ENCODE results near the gene PCYT1B. TPM values are rescaled to one million over a fixed set of nuclear protein-coding genes. Genes with fewer than 3 reads are reported as not detected.

PCYT1B gene
- total and polyA plus RNA-seq, 9 of the 15 experiments (the other 6 are each of a cell fraction or from before 2014, with no cell fraction given) = 0.04 to 0.34 (median 0.07) TPM; not detected in 1

DNA sequence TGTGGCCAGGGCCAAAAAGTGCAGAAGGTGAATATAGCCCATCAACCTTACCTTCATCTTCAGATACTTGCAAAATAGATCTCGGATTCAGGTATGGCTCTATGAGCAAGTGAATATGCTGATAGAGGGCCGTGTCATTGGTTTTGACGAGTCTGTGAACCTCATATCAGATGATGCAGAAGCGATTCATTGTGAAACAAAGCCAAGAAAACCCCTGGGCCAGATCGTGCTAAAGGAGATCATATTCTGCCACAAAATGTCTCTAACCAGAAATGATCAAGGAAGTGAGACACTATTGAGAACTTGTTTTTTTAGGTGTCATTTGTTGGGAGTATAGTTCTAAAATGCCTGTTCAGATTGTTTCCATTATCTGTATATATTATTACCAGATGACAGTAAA lies 133.7 kb downstream of the PCYT1B start:
- Histone ChIP-seq H3K79me2 (ENCODE audit: control insufficient read depth, insufficient read depth, low read length) (no peaks in the 10 kb centered on the region), H2AFZ (ENCODE audit: low read depth, low read length) (no peak overlapping the region), H3K9ac (ENCODE audit: insufficient read depth in 1 of 2, low read depth in 2 of 2, low read length in 2 of 2) (no peak overlapping the region), H3K4me2 (ENCODE audit: insufficient read depth, low read length) (no peak overlapping the region), H3K9me1 (ENCODE audit: control insufficient read depth, insufficient read depth, low read length) (no peaks in the 10 kb centered on the region), H4K20me1 (replicated peaks; ENCODE audit: control insufficient read depth, insufficient read depth, low read length) (no peaks in the 10 kb centered on the region), H3K4me3 (no peak overlapping the region), H3K27ac (ENCODE audit: extremely low read depth, low read depth, low read length) (no peak overlapping the region), H3K4me1 (replicated peaks in 1 of 2; ENCODE audit: control insufficient read depth in 2 of 2, insufficient read depth in 2 of 2, low read length in 2 of 2) (no peaks in the 10 kb centered on the region), H3K27me3 (ENCODE audit: control insufficient read depth in 2 of 2, insufficient read depth in 2 of 2, low read length in 2 of 2) (no peaks in the 10 kb centered on the region; a peak in 1 of 5 replicates), H3K9me3 (replicated peaks; ENCODE audit: control insufficient read depth, insufficient read depth, low read depth, low read length) (no peaks in the 10 kb centered on the region), H3K36me3 (ENCODE audit: control insufficient read depth, insufficient read depth, low read length) (no peaks in the 10 kb centered on the region)
- in situ Hi-C loops (cut with MboI) (no loop called here), intact Hi-C loops (cut with micrococcal nuclease) (loop anchor here (10.0 kb wide), 1 partner anchor 631 kb away; no protein-coding TSS in a partner anchor)
- POLR2A ChIA-PET = no interaction called here
- 4% methylated on average over 5 of the region's 5 CpGs for WGBS (ENCODE audit: insufficient coverage, low coverage, missing lambda C conversion rate)
- FAIRE-seq (no peak), ATAC-seq (no peak), DNase-seq (ENCODE audit: extremely low read depth in 1 of 4, low spot score in 3 of 4) (no peak)
- TF ChIP-seq MAZ (CRISPR knock-in tag; conservative IDR thresholded peaks at IDR 0.05 in 1 of 2, IDR thresholded peaks at IDR 0.05 in 1 of 2) (no peak), ZBTB34 (CRISPR knock-in tag; IDR thresholded peaks at IDR 0.05) (no peak), ZFX (CRISPR knock-in tag; IDR thresholded peaks at IDR 0.05) (no peak), MYC (IDR thresholded peaks at IDR 0.05; ENCODE audit: low read depth, low read length) (no peak), MYC (CRISPR knock-in tag; IDR thresholded peaks at IDR 0.05; ENCODE audit: borderline replicate concordance, low read depth) (no peak), TAF9B (IDR thresholded peaks at IDR 0.05; ENCODE audit: partially characterized antibody) (no peak), RBBP5 (IDR thresholded peaks at IDR 0.05; ENCODE audit: borderline replicate concordance, insufficient read depth, low read length, poor library complexity, severe bottlenecking) (no peak), PCBP2 (IDR thresholded peaks at IDR 0.05; ENCODE audit: low read depth, low read length, poor library complexity, severe bottlenecking) (no peak), NFYB (IDR thresholded peaks at IDR 0.05; ENCODE audit: extremely low read depth, insufficient read length) (no peak), TCF7 (IDR thresholded peaks at IDR 0.05; ENCODE audit: borderline replicate concordance) (no peak), ZNF444 (CRISPR knock-in tag; IDR thresholded peaks at IDR 0.05) (no peak), TBP (optimal IDR thresholded peaks at IDR 0.05; ENCODE audit: low read depth, low read length) (no peak)
- TF ChIP-seq, protein P1, sequence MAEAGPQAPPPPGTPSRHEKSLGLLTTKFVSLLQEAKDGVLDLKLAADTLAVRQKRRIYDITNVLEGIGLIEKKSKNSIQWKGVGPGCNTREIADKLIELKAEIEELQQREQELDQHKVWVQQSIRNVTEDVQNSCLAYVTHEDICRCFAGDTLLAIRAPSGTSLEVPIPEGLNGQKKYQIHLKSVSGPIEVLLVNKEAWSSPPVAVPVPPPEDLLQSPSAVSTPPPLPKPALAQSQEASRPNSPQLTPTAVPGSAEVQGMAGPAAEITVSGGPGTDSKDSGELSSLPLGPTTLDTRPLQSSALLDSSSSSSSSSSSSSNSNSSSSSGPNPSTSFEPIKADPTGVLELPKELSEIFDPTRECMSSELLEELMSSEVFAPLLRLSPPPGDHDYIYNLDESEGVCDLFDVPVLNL (CRISPR knock-in tag; IDR thresholded peaks at IDR 0.05; ENCODE audit: low read depth) = no peak
- TF ChIP-seq, protein P2, sequence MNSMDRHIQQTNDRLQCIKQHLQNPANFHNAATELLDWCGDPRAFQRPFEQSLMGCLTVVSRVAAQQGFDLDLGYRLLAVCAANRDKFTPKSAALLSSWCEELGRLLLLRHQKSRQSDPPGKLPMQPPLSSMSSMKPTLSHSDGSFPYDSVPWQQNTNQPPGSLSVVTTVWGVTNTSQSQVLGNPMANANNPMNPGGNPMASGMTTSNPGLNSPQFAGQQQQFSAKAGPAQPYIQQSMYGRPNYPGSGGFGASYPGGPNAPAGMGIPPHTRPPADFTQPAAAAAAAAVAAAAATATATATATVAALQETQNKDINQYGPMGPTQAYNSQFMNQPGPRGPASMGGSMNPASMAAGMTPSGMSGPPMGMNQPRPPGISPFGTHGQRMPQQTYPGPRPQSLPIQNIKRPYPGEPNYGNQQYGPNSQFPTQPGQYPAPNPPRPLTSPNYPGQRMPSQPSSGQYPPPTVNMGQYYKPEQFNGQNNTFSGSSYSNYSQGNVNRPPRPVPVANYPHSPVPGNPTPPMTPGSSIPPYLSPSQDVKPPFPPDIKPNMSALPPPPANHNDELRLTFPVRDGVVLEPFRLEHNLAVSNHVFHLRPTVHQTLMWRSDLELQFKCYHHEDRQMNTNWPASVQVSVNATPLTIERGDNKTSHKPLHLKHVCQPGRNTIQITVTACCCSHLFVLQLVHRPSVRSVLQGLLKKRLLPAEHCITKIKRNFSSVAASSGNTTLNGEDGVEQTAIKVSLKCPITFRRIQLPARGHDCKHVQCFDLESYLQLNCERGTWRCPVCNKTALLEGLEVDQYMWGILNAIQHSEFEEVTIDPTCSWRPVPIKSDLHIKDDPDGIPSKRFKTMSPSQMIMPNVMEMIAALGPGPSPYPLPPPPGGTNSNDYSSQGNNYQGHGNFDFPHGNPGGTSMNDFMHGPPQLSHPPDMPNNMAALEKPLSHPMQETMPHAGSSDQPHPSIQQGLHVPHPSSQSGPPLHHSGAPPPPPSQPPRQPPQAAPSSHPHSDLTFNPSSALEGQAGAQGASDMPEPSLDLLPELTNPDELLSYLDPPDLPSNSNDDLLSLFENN (IDR thresholded peaks at IDR 0.05; ENCODE audit: low read depth in 2 of 2, low read length in 2 of 2) = no peak
- TF ChIP-seq, protein P3, sequence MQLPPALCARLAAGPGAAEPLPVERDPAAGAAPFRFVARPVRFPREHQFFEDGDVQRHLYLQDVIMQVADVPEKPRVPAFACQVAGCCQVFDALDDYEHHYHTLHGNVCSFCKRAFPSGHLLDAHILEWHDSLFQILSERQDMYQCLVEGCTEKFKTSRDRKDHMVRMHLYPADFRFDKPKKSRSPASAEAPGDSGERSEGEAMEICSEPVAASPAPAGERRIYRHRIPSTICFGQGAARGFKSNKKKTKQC (CRISPR knock-in tag; IDR thresholded peaks at IDR 0.05) = no peak
- no TSS peak for BruUV-seq (replicated peaks)
- CTCF ChIA-PET (ENCODE audit: low intra/inter-chr PET ratio) = no interaction called here

All from K562 (cell line).